Right atrium auricular region (tissue), 2 donors: ENCODE results near the gene CREB5. TPM values are rescaled to one million over a fixed set of nuclear protein-coding genes. Genes with fewer than 3 reads are reported as not detected.

Source experiments
- DNase-seq: peaks from one replicate; pipeline ENCODE4 v3.0.0-alpha.2; 2019; ENCODE audit warnings: low spot score
- H3K27ac ChIP-seq, 2 donors: fragments of 200-600 bp; sonication (generic); 1 replicate in 1 of 2; 2 replicates in 1 of 2; pipeline ENCODE4 v1.5.1; 2016 to 2019
- H3K27me3 ChIP-seq, 2 donors: fragments of 200-600 bp; sonication (generic); one replicate each; pipeline versions ENCODE4 v1.5.1 to v1.6.0; 2017 to 2019
- H3K36me3 ChIP-seq: fragments of 200-600 bp; sonication (generic); one replicate; pipeline ENCODE4 v1.5.1; 2016
- H3K4me1 ChIP-seq, 2 donors: fragments of 200-600 bp; sonication (generic); one replicate each; pipeline versions ENCODE4 v1.5.1 to v1.6.0; 2017 to 2019
- H3K4me3 ChIP-seq, 2 donors: fragments of 200-600 bp; sonication (generic); 1 replicate in 1 of 2; 2 replicates in 1 of 2; pipeline ENCODE4 v1.5.1; 2017 to 2019; ENCODE audit warnings: mild to moderate bottlenecking in 1 of 2, moderate library complexity in 1 of 2
- H3K9me3 ChIP-seq, 2 donors: fragments of 200-600 bp; sonication (generic); one replicate each; pipeline ENCODE4 v1.5.1; 2019
- CTCF ChIP-seq, 2 donors: fragments of 200-600 bp; sonication (generic); IDR thresholded peaks; one replicate each; pipeline ENCODE4 v1.5.1; 2019; ENCODE audit warnings: antibody characterized with exemption in 2 of 2
- total RNA-seq, 2 donors: library from RNA; depleted of rRNA; stranded (reverse); fragments of >200 nt; gene quantifications; one replicate each; pipeline ENCODE4 v1.1.0, GENCODE V29; 2016

The CREB5 gene
- total RNA-seq, 2 donors from 2014 or later, result 10.5 to 20.8 TPM

DNA sequence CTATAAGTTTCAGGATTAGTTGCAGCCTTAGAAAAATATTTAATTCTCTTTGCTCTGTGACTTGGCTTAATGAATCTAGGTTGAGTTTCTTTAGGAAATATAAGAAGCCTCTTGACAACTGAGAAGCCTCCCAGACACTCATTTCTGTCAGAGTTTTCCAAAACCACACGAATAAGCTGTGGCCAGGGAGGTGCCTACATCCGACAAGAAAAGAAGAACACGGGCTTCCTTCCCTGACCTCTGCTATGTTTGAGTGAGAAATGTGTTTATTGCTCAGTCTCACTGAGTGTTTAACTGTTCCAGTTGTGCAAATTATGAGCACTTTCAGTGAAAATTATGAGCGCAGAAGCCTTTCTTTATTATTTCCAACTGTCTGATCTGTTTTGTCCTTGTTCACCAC is 440.8 kb downstream of the CREB5 start:
- no peaks in the 10 kb centered on the region for H3K36me3 ChIP-seq
- no peak overlapping the region for H3K4me3 ChIP-seq
- no peaks in the 10 kb centered on the region for H3K27me3 ChIP-seq
- DNase-seq, result no peak
- no peak overlapping the region for H3K27ac ChIP-seq
- TF ChIP-seq CTCF (IDR thresholded peaks at IDR 0.05), result no peak
- no peaks in the 10 kb centered on the region for H3K9me3 ChIP-seq
- H3K4me1 ChIP-seq, result peaks cover 0 to 5% of the 10 kb centered on the region in 2 donors

- H3K4me3 ChIP-seq, result peak overlapping the region; percentile 41 to 62
- no peaks in the 10 kb centered on the region for H3K36me3 ChIP-seq
- DNase-seq, result peak; percentile 87
- peak overlapping the region in 1 of 2 donors; percentile 60 for H3K27ac ChIP-seq
- peak; percentile 87 to 98 for TF ChIP-seq CTCF (IDR thresholded peaks at IDR 0.05)
- H3K27me3 ChIP-seq, result no peaks in the 10 kb centered on the region
- peaks cover 0 to 5% of the 10 kb centered on the region in 2 donors for H3K4me1 ChIP-seq
- H3K9me3 ChIP-seq, result no peaks in the 10 kb centered on the region
Measured at GRCh38 chr7:28853834-28854749, 441.8 kb downstream of the CREB5 start.

- TF ChIP-seq CTCF (IDR thresholded peaks at IDR 0.05), result no peak
- H3K36me3 ChIP-seq, result no peaks in the 10 kb centered on the region
- no peak for DNase-seq
- H3K9me3 ChIP-seq, result no peaks in the 10 kb centered on the region
- H3K4me3 ChIP-seq, result no peak overlapping the region
- H3K27ac ChIP-seq, result no peak overlapping the region
- H3K4me1 ChIP-seq, result peaks cover 0 to 5% of the 10 kb centered on the region in 2 donors
- H3K27me3 ChIP-seq, result no peaks in the 10 kb centered on the region
Measured at GRCh38 chr7:28854750-28855074, 442.4 kb downstream of the CREB5 start.

GRCh38 chr7:28855538-28856217 is 443.4 kb downstream of the CREB5 start:
- Histone ChIP-seq H3K9me3 (no peaks in the 10 kb centered on the region), H3K4me3 (no peak overlapping the region), H3K36me3 (no peaks in the 10 kb centered on the region), H3K27me3 (no peaks in the 10 kb centered on the region), H3K27ac (no peak overlapping the region), H3K4me1 (peaks cover 0 to 5% of the 10 kb centered on the region in 2 donors)
- DNase-seq, result no peak
- TF ChIP-seq CTCF (IDR thresholded peaks at IDR 0.05), result no peak

- no peak for TF ChIP-seq CTCF (IDR thresholded peaks at IDR 0.05)
- no peaks in the 10 kb centered on the region for H3K27me3 ChIP-seq
- H3K36me3 ChIP-seq, result no peaks in the 10 kb centered on the region
- no peaks in the 10 kb centered on the region for H3K9me3 ChIP-seq
- DNase-seq, result no peak
- H3K4me3 ChIP-seq, result no peak overlapping the region
- peaks cover 0 to 5% of the 10 kb centered on the region in 2 donors for H3K4me1 ChIP-seq
- H3K27ac ChIP-seq, result no peak overlapping the region
Measured at GRCh38 chr7:28856656-28857055, 444.3 kb downstream of the CREB5 start.
